GM12873 (cell line): ENCODE results near the gene MCC.

Experiments
- CTCF ChIP-seq: IDR thresholded peaks from 2 replicates; pipeline ENCODE4 v1.5.1; 2012; ENCODE audit warnings: low read depth, mild to moderate bottlenecking, moderate library complexity, low read length, control low read depth; ENCODE audit not compliant: insufficient read depth; ENCODE audit errors: missing control alignments

The MCC gene

GRCh38 chr5:113320273-113320780 lies 167.9 kb downstream of the MCC start:
- TF ChIP-seq CTCF, result no peak

GRCh38 chr5:113319256-113320053 lies 168.8 kb downstream of the MCC start:
- no peak for TF ChIP-seq CTCF

GRCh38 chr5:113317636-113318035 lies 170.6 kb downstream of the MCC start:
- no peak for TF ChIP-seq CTCF

- no peak for TF ChIP-seq CTCF
Observed at GRCh38 chr5:113311301-113311700, 177.0 kb downstream of the MCC start.

- no peak for TF ChIP-seq CTCF
Observed at GRCh38 chr5:113302120-113302519, 186.1 kb downstream of the MCC start.

GRCh38 chr5:113299591-113299990 lies 188.7 kb downstream of the MCC start:
- TF ChIP-seq CTCF, result no peak

GRCh38 chr5:113296676-113297075 lies 191.6 kb downstream of the MCC start:
- no peak for TF ChIP-seq CTCF
